HTERT RPE-1 (cell line): ENCODE results near the gene S100A5.
"Not testable (repeated sequence)": the region's sequence is repeated elsewhere in the genome, so short reads cannot be mapped to it uniquely, and the experiment has no call there.

Experiments
- in situ Hi-C: fragments of 300-500 bp; cut with MboI; formaldehyde crosslinking; loops from 4 replicates; pipeline ENCODE4 v1.14.3; 2020; ENCODE audit warnings: low sequenced_read_pairs

The S100A5 gene

DNA sequence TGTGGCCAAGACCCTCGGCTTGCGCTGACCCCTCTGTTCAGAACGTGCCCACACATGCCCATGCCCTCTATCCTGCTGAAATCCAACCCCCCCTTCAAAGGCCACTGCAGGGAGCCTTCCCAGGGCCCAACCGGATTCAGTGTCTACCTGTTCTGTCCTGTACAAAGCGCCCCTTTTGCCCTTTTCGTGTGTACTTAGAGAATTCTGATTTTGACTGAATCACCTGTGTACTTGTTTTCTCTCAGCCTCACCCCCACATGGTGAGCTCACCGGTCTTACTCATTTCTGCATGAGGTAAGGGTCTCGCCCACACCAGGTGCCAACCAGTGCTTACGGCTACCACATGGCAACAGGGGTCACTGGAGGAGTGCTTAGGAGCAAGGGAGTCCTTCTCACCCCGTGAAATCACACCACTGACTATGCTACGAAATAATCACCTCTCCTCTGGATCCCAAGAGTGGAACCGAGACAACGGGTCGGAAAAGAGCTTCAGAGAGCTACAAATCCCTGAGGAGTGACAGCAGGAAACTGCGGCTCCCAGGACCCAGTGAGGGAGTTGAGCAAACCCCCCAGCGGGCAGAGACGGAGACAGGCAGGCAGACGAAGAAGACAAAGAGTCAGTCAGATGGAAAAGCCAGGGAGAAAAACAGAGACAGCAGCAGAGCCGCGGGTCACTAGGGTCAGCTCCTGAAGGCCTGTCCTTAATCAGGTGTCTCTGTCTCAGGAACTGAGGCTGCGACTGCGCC, 27.1 kb upstream of the S100A5 start:
- in situ Hi-C loops, result no loop called here

DNA sequence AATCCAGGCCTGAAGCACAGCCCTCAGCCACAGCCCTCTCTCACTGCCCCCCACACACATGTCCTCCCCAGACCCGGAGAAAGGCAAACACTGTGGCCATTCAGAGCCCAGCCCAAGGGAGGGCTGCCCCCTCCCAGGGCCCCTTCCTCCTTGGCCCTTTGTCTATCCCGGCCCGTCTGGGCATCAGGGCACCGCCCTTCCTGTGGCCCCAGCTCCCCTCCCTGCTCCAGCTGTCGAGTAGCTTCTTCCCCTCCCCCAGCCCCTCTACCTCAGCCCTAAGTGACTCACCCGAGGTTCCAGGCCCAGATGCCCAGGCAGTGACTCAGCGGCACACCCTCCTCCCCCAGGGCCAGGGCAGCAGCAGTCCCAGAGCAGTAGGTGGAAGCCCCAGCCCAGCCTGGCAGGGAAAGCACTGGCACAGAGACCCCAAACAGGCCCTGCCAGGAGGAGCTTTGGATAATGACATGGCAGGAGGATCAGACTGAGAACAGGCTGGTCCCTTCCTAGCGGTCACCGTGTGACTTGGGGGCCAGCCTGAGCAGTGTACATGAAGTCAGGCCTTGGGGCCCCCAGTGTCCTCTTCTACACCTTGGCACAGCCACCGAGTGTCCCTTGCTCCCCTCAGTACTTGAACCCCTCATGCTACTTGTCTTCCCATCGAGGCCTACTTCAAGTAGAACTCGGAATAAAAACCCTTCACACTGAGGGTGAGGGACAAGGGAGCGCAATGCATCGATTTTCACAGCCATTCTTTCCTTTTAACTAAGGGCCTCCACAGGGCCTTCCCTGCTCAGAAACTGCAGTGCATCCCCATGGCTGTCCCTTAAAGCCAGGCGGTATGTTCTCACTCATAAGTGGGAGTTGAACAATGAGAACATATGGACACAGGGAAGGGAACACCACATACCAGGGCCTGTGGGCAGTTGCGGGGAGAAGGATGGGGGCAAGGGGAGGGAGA, 26.0 kb upstream of the S100A5 start:
- in situ Hi-C loops, result no loop called here

DNA sequence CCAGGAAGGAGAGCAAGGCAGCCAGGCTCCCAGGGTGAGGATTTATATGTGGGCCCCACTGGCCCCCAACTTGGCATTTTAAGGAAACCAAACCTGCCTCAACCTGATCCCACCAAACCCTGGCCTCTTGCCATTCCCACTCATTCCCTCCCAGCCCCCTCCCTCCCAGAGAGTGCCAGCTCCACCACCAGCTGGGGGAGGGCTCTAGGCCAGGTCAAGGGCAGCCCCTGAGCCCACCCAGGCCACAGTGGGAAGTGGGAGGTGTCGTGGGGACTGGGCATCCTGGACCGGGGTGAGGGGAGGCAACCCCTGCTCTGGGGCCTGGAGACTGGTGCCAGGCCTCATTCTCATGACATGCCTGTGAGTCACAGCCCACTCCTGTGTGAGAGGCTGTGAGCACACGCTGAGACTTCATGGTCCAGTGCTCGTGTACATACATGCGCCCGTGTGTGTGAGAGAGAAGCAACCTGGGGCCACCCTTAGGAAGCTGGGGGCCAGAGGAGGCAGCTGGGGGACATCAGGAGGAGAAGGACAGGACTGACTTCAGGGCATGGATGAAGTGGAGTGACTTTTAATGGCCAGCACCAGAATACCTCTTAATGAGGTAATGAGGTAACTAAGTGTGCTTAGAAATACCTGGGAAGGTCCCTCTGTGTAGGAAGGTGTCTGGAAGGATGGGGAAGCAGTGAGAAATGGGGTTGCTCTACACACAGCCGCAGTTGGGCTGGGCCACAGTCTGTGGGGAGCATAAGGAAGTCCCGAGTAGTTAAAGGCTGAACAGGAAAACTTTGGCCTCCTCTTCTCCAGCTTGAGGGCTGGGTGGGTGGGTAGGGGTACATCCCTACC, 25.0 kb upstream of the S100A5 start, which contains the start of gene S100A2:
Gene S100A2 (minus strand): TSS at position 316 of the 846 bp plus-strand sequence. CDS start 1,967 bp downstream, outside the sequence.
- in situ Hi-C loops, result no loop called here

DNA sequence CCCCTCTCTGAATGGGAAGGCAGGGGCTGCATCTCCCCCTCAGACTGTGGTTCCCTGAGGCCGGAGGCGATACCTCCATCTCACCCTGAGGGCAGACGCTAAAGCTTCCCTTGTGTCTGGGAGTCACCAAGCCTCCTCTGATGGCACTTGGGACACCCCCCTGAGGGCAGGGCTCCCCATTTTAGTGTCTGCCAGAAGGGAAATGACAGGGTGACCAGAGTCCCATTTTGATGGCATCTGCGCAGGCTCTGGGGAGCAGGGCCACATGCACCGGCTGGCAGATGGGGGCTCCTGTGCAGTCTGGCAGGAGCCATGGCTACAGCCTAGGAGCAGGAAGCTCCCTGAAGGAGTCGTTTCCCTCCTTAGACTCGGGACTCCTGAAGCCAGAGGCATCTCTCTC, 23.3 kb upstream of the S100A5 start:
- in situ Hi-C loops, result no loop called here

DNA sequence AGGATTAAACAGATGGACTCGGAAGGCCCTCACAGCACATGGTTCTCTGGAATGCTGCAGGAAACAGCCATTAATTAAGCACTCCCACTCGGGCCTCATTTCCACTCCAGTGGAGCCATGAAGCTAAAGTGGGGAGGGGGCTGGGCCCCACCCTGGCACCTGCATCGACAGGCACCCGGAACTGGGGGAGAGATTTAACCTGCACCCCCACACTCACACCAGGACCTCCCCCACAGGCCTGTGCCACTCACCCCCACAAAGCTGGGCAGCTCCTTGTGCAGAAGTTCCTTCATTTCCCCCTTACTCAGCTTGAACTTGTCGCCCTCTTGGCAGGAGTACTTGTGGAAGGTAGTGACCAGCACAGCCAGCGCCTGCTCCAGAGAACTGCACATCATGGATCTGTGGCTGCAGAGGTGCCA, 22.8 kb upstream of the S100A5 start:
- in situ Hi-C loops, result no loop called here

DNA sequence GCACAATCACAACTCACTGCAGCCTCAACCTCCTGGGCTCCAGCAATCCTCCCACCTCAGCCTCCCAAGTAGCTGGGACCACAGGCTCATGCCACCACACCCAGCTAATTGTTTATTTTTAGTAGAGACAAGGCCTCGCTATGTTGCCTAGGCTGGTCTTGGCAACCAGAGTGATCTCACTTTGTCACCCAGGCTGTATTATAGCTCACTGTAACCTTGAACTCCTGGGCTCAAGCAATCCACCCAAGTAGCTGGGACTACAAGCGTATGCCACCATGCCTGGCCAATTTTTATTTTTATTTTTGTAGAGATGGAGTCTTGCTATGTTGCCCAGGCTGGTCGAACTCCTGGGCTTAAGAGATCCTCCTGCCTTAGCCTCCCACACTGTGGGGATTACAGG, 21.3 kb upstream of the S100A5 start:
- in situ Hi-C loops, result not testable (repeated sequence)

DNA sequence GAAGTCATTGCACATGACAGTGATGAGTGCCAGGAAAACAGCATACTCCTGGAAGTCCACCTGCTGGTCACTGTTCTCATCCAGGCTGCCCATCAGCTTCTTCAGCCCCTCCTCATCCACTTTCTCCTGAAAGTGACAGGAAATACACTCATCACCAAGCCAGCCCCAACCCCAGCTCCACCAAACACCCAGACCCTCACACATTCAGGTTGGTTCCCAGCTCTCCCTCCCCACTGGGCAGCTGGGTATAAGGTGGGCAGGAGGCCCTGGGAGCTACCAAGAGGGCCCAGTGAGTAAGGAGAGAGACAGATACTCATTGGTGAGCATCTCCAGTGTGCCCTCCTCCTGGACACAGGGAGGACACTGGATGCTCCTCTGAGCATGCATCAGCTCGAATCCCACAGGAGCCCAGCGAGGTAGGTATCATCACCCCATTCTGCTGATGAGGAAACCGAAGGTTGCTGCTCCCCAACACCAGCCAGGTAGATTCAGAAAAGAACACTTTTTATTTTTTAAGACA, 20.8 kb upstream of the S100A5 start:
- in situ Hi-C loops, result no loop called here

DNA sequence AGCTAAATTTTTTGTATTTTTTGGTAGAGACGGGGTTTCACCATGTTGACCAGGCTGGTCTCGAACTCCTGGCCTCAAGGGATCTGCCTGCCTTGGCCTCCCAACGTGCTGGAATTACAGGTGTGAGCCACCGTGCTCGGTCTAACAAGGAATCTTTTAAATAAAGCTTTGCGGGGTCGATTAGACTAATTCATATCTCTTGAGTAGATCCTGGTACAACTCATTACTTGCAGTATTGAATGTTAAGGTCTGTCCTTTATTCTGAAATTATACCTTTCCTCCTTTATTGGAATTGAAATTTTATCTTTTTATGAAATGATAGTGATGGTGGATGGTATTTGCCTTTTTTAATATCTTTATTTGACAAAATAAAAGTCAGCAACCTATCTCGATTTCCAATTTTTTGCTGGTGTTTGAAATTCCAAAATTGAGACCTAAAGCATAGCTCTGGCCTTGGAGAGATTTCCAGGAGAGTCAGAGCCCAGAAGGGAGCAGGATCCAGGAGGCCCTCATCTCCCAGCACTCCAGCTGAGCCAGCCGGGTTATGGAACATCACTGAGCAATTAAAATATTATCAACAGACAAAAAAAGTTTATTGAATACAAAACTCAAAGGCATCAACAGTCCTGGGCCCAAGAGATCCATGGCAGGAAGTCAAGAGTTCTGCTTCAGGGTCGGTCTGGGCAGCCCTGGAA, 20.2 kb upstream of the S100A5 start:
- in situ Hi-C loops, result no loop called here

DNA sequence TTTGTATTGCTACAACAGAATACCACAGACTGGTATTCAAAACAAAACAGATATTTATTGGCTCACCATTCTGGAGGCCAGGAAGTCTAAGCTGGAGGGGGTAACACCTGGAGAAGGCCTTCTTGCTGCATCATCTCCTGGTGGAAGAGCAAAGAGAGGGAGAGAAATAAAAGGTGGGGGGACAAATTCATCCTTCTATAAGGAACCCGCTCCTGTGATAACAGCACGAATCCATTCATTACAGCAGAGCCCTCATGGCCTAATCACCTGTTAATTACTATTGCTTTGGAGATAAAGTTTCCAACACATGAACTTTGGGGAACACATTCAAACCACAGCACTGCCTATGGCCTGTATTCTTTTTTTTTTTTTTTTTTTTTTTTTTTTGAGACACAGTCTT, 19.5 kb upstream of the S100A5 start:
- in situ Hi-C loops, result no loop called here

DNA sequence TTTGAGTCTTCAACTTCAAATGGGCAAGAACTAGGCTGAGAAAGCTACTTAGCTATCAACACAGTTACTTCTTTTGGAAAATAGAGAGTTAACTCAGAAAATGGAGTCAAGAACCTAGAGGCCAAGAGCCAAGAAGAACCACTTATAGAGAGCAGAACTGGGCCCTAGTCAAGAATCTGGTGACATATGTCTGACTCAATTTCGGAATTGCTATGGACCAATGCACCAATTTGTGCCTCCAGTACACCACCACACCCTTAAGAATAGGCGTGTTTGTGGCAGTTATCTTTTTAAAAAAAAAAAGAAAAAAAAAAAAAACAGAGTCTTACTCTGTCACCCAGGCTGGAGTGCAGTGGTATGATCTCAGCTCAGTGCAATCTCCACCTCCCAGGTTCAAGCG, 17.1 kb upstream of the S100A5 start:
- in situ Hi-C loops, result no loop called here

DNA sequence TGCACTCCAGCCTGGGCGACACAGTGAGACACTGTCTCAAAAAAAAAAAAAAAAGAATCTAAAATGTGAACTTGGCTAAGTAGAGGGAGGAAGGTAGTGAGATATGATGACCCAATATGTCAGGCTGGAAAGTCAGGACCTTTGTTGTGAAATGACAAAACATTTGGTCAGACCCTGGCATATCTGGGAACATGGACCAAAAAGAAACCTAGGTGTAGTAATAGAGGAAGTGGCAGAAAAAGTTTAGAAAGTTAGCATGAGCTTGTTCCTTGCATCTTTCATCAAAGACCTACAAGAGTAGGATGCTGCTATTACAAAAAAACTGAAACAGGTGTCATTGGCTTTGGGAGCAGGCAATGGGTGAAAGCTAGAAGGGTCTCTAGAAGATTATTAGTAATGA, 15.6 kb upstream of the S100A5 start:
- in situ Hi-C loops, result no loop called here

DNA sequence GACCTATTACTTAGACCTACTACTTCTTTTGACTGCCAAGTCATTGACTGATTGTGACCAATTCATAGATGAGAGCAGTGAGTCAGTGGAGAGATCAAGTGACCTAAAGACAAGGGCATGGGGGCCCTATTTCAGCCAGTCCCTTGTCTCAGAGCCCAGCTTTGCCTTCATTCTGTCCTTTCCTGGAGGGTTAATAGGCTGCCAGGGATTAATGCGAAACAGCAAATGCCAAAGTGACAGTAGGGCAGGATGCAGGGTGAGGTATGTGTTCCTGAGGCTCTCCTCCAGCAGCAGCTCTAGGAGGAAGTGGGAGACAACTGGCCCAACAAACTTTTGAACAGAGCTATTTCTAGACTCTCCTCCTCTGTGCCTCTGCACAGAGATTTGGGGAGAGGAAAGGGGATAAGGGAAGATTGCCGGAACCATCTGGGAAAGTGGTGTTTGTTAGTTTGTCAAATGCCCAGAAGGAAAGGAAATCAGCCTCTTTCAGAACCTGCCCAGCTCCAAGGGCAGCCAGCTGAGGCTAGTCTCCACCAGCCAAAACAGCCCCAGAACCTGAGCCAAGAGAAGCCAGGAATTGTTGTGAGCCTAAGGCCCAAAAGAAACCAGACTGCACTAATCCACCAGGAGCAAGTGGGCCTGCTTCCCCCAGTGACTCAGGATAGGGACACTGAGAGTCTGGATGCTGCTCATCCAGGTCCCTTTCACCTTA, 13.3 kb upstream of the S100A5 start:
- in situ Hi-C loops, result no loop called here

DNA sequence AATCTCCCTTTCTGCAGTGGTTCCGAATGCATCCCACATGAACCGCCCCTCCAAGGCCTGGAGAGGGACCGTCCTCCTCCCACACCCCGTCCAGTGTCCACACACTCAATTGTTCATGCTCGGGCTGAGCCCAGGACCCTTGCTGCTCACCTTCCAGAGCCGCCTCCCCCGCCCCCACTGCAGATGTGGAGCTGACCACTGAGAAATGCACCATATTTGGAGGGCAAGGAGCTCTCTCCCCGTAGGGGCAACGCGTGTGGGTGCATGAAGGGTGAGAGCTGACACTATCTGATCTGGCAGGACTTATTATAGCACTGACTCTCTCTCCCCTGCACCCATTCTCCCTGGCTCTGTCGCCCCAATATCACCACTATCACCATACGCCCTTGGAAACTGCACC, 12.4 kb upstream of the S100A5 start:
- in situ Hi-C loops, result no loop called here

DNA sequence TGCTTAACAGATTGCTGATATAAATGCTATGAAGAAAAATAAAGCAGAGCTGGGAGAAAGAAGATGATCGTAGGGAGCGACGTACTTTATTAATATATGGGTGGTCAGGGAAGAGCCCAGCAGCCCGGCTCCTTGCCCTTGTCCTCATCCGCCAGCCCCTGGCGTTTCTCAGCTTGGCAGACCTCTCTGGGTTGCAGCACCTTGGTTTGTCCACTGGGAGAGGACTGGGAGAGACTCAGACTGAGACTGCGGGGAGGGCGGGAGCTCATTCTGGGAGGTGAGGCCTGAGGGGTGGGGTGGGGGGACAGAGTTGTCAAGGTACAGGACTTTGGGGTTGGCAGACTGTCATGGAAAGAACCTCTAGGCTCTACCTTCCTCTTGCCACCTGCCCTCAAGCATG, 11.6 kb upstream of the S100A5 start:
- in situ Hi-C loops, result no loop called here

DNA sequence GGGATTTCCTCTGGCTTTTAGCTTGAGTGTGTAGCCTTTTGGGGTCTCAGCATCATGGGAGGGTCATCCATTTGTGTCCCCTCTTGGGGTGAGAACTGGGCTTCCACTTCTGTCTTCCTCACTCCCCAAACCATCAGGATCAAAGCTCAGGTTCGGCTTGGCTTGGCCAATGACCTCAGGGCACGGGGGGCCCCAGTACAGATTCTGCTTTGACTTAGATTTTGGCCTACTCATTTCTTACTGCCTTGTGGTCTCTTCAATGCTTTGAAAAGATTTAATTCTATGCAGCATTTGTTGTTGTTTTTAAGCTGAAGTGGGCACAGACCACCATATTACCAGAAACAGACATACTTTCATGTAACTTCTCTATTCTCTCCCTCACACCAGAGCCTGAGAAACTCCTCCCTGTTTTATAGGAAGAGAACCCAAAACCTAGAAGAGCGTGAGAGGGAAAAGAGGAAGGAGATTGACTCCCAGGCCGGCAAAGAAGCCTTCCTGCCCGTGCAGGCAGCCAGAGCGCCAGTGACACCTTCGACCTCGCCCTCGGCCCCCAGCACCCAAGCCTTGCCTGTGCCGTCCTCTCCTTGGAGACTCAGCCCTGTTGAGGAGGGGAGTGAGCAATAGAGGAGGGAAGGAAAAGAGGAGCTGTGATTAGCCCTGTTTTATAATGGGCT, 10.2 kb upstream of the S100A5 start:
- in situ Hi-C loops, result no loop called here

DNA sequence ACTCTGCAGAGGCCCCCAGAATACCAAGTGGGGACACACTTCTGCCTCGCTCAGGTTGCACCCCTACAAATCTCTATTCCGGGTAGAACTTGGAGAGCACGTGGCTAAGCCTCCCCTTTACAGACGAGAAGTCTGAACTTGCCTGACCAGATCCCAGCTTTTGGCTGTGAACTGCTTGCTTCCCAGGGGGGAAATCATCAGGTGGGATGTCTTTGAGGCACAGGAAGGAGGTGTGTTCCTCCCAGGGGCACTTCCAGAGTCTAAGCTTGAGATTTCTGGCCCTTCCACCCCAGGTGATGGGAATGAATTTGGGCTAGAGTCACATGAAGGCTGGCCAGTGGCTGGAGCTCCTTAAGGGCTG, 9.6 kb upstream of the S100A5 start:
- in situ Hi-C loops, result no loop called here

DNA sequence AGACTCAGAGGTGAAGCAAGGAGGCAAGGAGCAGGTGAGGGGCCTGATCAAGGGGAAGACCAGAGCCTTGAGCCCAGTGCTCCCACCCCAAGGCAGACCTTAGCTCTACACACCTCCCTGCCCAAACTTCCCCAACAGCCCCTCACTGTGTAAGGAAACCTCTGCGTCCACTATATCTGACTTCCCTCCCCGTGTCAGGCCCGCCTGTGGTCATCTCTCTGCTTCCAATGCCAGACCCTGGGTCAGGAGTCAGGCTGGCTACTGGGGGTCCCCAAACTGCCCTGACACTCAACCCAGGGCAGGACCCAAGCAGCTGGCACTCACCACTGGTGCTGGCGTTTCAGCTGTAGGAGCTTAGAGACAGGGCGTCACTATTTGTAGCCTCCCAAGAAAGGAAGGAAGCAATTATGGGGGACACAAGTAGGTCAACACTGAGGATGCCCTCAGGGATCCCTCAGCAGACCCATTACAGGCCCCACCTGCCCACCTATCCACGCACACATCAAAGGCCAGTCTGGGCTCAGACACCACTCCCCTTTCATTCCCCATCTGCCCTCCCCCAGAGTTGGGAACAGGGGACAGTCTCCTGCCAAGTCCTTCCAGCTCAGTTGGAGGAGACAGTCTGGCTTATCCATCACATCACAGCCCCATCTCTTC, 9.1 kb upstream of the S100A5 start:
- in situ Hi-C loops, result no loop called here
